NT2/D1 (cell line): ENCODE data around the gene EIF1.

Experiments used
- SUZ12 ChIP-seq: IDR thresholded peaks from 2 replicates; pipeline ENCODE4 v1.6.1; 2011; ENCODE audit not compliant: insufficient read length, insufficient read depth; ENCODE audit errors: extremely low read depth
- YY1 ChIP-seq: IDR thresholded peaks from 2 replicates; pipeline ENCODE4 v1.6.1; 2011; ENCODE audit not compliant: insufficient read length, insufficient read depth
- ZNF274 ChIP-seq: IDR thresholded peaks from 2 replicates; pipeline ENCODE4 v1.6.1; 2011; ENCODE audit warnings: mild to moderate bottlenecking, low read depth, low read length

DNA sequence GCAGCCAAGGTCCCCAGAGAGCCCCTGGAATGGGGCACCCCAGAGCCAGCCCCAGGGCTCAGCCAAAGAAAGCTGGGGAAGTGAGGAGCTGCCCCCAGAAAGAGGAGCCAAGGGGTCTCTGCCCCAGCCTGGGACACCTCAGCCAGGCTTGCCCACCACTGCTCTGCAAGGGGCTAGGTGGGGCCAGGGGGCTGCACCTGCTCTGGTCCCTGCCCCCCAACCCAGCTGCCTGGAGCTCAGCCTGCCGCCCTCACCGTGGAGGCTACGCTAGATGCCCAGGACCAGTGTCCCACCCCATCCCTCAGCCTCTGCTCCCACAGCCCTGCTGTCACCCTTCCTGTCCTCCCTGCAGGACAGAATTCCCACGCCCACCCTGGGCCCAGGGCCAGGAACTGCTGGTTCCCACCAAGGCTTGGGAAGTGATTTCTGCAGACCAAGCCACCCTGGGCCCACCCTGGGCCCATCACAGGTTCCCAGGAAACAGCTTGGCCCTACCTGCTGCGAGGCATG lies 36.2 kb upstream of the EIF1 start:
- TF ChIP-seq YY1 (no peak), ZNF274 (no peak), SUZ12 (no peak)
